Measurements from ENCODE around the gene PNMA3.
"Not testable (repeated sequence)": the region's sequence is repeated elsewhere in the genome, so short reads cannot be mapped to it uniquely, and the experiment has no call there.

The PNMA3 gene, protein sequence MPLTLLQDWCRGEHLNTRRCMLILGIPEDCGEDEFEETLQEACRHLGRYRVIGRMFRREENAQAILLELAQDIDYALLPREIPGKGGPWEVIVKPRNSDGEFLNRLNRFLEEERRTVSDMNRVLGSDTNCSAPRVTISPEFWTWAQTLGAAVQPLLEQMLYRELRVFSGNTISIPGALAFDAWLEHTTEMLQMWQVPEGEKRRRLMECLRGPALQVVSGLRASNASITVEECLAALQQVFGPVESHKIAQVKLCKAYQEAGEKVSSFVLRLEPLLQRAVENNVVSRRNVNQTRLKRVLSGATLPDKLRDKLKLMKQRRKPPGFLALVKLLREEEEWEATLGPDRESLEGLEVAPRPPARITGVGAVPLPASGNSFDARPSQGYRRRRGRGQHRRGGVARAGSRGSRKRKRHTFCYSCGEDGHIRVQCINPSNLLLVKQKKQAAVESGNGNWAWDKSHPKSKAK

GRCh38 chrX:153055871-153056749, at the start of gene PNMA3:
PNMA3 (plus strand) TSS chrX:153056470; CDS start chrX:153057056, 586 bp downstream.
- DNase-seq (ENCODE audit: low spot score), result no peak

GRCh38 chrX:153017174-153017573, 39.1 kb upstream of the PNMA3 start:
- not testable (repeated sequence) for DNase-seq (ENCODE audit: low spot score)

DNA sequence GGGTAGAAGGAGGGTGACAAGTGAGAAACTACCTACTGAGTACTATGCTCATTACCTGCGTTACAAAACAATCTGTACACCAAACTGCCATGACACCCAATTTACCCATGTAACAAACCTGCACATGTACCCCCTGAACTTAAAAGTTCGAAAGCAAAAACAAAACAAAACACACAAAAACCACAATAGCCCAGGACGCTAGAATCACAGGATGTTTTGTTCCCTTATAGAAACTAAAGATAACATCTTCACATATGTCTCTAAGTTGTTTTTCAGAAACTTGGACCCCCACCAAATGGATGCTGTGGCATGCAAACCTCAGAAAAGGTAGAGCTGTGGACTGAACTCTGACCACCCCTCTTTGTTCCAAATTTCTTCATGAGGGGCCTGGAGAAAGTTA, 37.1 kb upstream of the PNMA3 start:
- DNase-seq (ENCODE audit: low spot score), result no peak

DNA sequence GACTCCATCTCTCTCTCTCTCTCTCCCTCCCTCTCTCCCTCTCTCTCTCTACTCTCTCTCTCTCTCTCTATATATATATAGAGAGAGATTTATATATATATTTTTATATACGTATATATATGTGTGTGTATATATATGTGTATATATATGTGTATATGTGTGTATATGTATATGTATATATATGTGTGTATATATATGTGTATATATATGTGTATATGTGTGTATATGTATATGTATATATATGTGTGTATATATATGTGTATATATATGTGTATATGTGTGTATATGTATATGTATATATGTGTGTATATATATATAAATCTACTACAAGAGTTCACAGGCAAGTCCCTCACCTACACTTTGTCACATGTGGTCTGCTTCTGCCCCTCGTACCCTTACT, 29.8 kb upstream of the PNMA3 start:
- DNase-seq (ENCODE audit: low spot score), result not testable (repeated sequence)

- DNase-seq (ENCODE audit: low spot score), result not testable (repeated sequence)
These were observed 27.8 kb upstream of the PNMA3 start for GRCh38 chrX:153028487-153028886.

DNA sequence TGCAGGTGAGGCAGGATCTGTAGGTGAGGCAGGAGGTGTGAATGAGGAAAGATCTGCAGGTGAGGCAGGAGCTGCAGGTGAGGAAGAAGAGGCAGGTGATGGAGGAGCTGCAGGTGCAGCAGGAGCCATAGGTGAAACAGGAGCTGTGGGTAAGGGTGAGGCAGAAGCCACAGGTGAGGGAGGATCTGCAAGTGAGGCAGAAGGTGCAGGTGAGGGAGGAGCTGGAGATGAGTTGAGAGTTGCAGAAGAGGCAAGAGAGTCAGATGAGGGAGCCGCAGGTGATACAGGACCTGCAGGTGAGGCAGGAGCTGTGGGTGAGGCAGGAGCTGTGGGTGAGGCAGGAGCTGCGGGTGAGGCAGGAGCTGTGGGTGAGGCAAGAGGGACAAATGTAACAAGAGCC, 27.1 kb upstream of the PNMA3 start:
- DNase-seq (ENCODE audit: low spot score), result no peak

DNA sequence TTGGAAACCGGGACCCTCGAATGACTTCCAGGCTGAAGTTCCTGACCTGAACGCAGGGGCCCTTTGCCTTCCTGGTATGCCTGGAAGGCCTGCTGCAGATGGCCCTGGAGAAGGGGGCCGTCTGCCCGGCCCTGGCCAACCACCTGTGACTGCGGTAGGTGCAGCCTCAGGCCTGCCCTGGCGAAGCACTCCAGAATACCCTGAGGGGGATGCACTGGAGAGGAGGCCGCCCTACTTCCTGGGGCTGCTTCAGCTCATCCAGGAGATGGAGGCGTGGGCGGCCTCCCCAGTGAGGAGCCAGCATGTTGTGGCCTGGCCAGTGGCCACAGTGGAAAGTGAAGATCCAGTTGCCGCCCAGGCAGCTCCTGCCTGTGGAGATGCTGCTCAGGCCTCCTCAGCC, 26.4 kb upstream of the PNMA3 start:
- no peak for DNase-seq (ENCODE audit: low spot score)

DNA sequence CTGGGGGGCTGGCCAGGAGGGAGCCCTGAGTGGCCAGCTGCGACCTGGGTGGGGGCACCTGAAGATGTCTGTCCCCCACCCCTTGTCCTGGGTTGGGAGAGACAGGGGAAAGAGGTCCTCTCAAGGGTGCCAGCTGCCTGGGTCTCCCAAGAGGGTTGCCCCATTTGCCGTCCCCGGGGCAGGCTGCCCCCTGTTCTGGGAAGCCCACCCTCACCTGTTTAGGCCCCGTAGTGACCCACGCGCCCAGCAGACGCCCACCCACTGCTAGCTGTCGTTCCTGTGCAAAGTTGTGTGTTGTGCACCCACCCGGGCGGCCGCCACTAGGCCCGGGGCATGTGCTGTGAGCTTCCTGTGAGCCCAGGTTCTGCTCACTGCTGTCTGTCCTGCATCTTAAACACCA, 25.5 kb upstream of the PNMA3 start:
- DNase-seq (ENCODE audit: low spot score), result no peak

- DNase-seq (ENCODE audit: low spot score), result peak; percentile 47
These were observed 23.7 kb upstream of the PNMA3 start for GRCh38 chrX:153032397-153033118.

GRCh38 chrX:153049093-153049492, 7.2 kb upstream of the PNMA3 start:
- no peak for DNase-seq (ENCODE audit: low spot score)

GRCh38 chrX:153052534-153052933, 3.7 kb upstream of the PNMA3 start:
- DNase-seq (ENCODE audit: low spot score), result no peak

DNA sequence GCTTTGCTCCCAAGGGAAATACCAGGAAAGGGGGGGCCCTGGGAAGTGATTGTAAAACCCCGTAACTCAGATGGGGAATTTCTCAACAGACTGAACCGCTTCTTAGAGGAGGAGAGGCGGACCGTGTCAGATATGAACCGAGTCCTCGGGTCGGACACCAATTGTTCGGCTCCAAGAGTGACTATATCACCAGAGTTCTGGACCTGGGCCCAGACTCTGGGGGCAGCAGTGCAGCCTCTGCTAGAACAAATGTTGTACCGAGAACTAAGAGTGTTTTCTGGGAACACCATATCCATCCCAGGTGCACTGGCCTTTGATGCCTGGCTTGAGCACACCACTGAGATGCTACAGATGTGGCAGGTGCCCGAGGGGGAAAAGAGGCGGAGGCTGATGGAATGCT, 1.0 kb downstream of the PNMA3 start:
- DNase-seq (ENCODE audit: low spot score), result no peak

GRCh38 chrX:153059191-153060094, 3.2 kb downstream of the PNMA3 start:
- DNase-seq (ENCODE audit: low spot score), result no peak

GRCh38 chrX:153060095-153060445, 3.8 kb downstream of the PNMA3 start:
- DNase-seq (ENCODE audit: low spot score), result no peak

- DNase-seq (ENCODE audit: low spot score), result no peak
These were observed 5.5 kb downstream of the PNMA3 start for GRCh38 chrX:153061732-153062131.

- no peak for DNase-seq (ENCODE audit: low spot score)
These were observed 7.0 kb downstream of the PNMA3 start for GRCh38 chrX:153063315-153063714.

- no peak for DNase-seq (ENCODE audit: low spot score)
These were observed 7.8 kb downstream of the PNMA3 start for GRCh38 chrX:153064061-153064460.

DNA sequence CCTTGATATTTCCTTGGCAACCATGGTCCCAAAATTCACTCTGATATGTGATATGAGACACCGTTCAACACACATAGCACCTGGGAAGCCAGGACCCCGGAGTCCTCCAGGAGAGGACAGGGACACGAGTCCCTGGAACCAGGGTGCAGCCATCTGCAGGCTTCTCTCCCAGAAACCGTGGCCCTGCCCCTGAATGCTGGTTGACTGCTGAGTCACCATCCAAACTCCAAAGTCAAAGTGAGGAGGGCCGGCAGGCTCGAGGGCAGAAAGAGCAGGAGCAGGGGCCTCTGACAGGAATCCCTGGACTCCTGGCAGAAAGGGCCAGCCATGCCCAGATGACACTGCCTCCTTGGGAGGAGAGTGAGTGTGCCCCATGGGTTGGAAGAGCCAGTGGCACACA, 9.1 kb downstream of the PNMA3 start:
- DNase-seq (ENCODE audit: low spot score), result no peak

DNA sequence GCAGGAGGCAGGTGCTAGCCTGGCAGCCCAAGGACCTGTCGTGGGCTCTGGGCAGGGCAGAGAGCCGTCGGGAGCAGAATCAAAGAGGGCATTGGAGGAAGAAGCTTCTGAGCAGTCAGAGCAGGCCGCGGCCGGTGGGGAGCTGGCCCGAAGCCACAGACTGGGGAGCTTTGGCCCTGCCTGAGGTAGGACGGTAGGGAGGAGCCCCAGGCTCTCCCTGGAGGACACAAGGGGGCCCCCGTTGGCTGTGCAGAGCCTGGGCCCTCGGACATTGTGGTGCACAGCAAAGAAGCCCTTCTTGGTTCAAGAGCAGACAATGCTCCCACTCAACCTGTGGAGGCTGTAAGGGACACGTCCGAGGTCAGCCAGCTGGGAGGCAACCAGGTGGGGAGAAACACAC, 10.1 kb downstream of the PNMA3 start:
- DNase-seq (ENCODE audit: low spot score), result not testable (repeated sequence)

GRCh38 chrX:153071909-153072583, 15.8 kb downstream of the PNMA3 start, which contains the start of gene PNMA6A:
PNMA6A (plus strand) TSS chrX:153072454; CDS start chrX:153073063, 609 bp downstream.
- not testable (repeated sequence) for DNase-seq (ENCODE audit: low spot score)

DNA sequence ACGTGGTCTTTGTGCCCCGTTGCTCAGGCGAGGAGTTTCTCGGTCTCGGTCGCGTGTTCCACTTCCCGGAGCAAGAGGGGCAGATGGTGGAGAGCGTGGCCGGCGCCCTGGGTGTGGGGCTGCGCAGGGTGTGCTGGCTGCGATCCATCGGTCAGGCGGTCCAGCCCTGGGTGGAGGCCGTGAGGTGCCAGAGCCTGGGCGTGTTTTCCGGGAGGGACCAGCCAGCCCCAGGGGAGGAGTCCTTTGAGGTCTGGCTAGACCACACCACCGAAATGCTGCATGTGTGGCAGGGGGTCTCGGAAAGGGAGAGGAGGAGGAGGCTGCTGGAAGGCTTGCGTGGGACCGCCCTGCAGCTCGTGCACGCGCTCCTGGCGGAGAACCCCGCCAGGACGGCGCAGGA, 17.1 kb downstream of the PNMA3 start:
- DNase-seq (ENCODE audit: low spot score), result not testable (repeated sequence)
